GM23338 (cell line): Measurements from ENCODE around the gene MYLK. TPM values are rescaled to one million over a fixed set of nuclear protein-coding genes. Genes with fewer than 3 reads are reported as not detected.

Experiments
- ATAC-seq: fragments of 200-7000 bp; cut with Tn5 transposase; 3 replicates; pipeline ENCODE4 v1.9.1; 2020
- DNase-seq: peaks from one replicate; pipeline ENCODE4 v3.0.0-alpha.2; 2015; ENCODE audit warnings: low spot score
- H2AFZ ChIP-seq: fragments of 200-600 bp; sonication (generic); 2 replicates; pipeline ENCODE4 v1.8.0; 2016; ENCODE audit warnings: antibody characterized with exemption, mild to moderate bottlenecking, moderate library complexity
- H3F3A ChIP-seq: fragments of 200-600 bp; sonication (generic); replicated peaks from 2 replicates; pipeline ENCODE4 v1.8.0; 2017; ENCODE audit warnings: antibody characterized with exemption, mixed run types, low read depth
- H3K27ac ChIP-seq: fragments of 200-600 bp; sonication (generic); 2 replicates; pipeline ENCODE4 v1.6.1; 2016; ENCODE audit warnings: low read depth
- H3K27me3 ChIP-seq: fragments of 200-600 bp; sonication (generic); 2 replicates; pipeline ENCODE4 v1.8.0; 2016; ENCODE audit warnings: mild to moderate bottlenecking, mixed run types, moderate library complexity; ENCODE audit not compliant: insufficient read depth
- H3K36me3 ChIP-seq: fragments of 200-600 bp; sonication (generic); 2 replicates; pipeline ENCODE4 v1.8.0; 2016; ENCODE audit warnings: mild to moderate bottlenecking; ENCODE audit not compliant: insufficient read depth
- H3K4me1 ChIP-seq: fragments of 200-600 bp; sonication (generic); 2 replicates; pipeline ENCODE4 v1.8.0; 2016; ENCODE audit warnings: mild to moderate bottlenecking, moderate library complexity; ENCODE audit not compliant: insufficient read depth
- H3K4me2 ChIP-seq: fragments of 200-600 bp; sonication (generic); 2 replicates; pipeline ENCODE4 v1.7.1; 2017; ENCODE audit warnings: mixed run types
- H3K4me3 ChIP-seq: fragments of 200-600 bp; sonication (generic); 2 replicates; pipeline ENCODE4 v1.6.1; 2016; ENCODE audit warnings: mixed run types
- H3K79me2 ChIP-seq: fragments of 200-600 bp; sonication (generic); replicated peaks from 2 replicates; pipeline ENCODE4 v1.8.0; 2017; ENCODE audit warnings: mild to moderate bottlenecking; ENCODE audit not compliant: insufficient read depth
- H3K9me2 ChIP-seq: fragments of 200-600 bp; sonication (generic); 2 replicates; pipeline ENCODE4 v1.8.0; 2017; ENCODE audit not compliant: insufficient read depth
- H4K20me1 ChIP-seq: fragments of 200-600 bp; sonication (generic); replicated peaks from 2 replicates; pipeline ENCODE4 v1.8.0; 2017; ENCODE audit warnings: mild to moderate bottlenecking; ENCODE audit not compliant: insufficient read depth
- H3K27ac Mint-ChIP-seq: 2 replicates; pipeline ENCODE4 v1.8.0; 2020; ENCODE audit warnings: inconsistent platforms, mild to moderate bottlenecking, moderate library complexity, mixed read lengths
- H3K27me3 Mint-ChIP-seq: 3 replicates; pipeline ENCODE4 v1.8.0; 2022; ENCODE audit warnings: low read depth, mild to moderate bottlenecking, moderate library complexity, mixed read lengths, inconsistent platforms; ENCODE audit not compliant: insufficient read depth, poor library complexity
- H3K36me3 Mint-ChIP-seq: 3 replicates; pipeline ENCODE4 v1.8.0; 2021; ENCODE audit warnings: low read depth, mild to moderate bottlenecking, inconsistent platforms, moderate library complexity, mixed read lengths
- H3K4me1 Mint-ChIP-seq: 3 replicates; pipeline ENCODE4 v1.8.0; 2020; ENCODE audit warnings: mild to moderate bottlenecking, inconsistent platforms, mixed read lengths
- H3K4me3 Mint-ChIP-seq: 3 replicates; pipeline ENCODE4 v1.8.0; 2021; ENCODE audit warnings: moderate library complexity, mild to moderate bottlenecking, inconsistent platforms, mixed read lengths
- H3K9me3 Mint-ChIP-seq: 3 replicates; pipeline ENCODE4 v1.8.0; 2020; ENCODE audit warnings: moderate library complexity, mild to moderate bottlenecking, inconsistent platforms, mixed read lengths
- CREB1 ChIP-seq: fragments of 250-450 bp; sonication (Bioruptor Pico); IDR thresholded peaks from 2 replicates; pipeline ENCODE4 v1.5.0; 2020; ENCODE audit warnings: low read depth, mild to moderate bottlenecking, moderate library complexity
- EZH2 ChIP-seq: fragments of 200-600 bp; sonication (generic); IDR thresholded peaks from one replicate; pipeline ENCODE4 v1.8.0; 2017; ENCODE audit warnings: antibody characterized with exemption, mild to moderate bottlenecking, low read depth; ENCODE audit not compliant: unreplicated experiment
- EZH2phosphoT487 ChIP-seq: fragments of 200-600 bp; sonication (generic); IDR thresholded peaks from one replicate; pipeline ENCODE4 v1.8.1; 2018; ENCODE audit warnings: antibody characterized with exemption; ENCODE audit not compliant: unreplicated experiment
- JUNB ChIP-seq: IDR thresholded peaks from one replicate; pipeline ENCODE4 v1.6.1; 2016; ENCODE audit warnings: antibody characterized with exemption; ENCODE audit not compliant: unreplicated experiment
- NANOG ChIP-seq: IDR thresholded peaks from 2 replicates; pipeline ENCODE4 v1.6.1; 2016; ENCODE audit warnings: antibody characterized with exemption, borderline replicate concordance
- POLR2AphosphoS5 ChIP-seq: IDR thresholded peaks from 2 replicates; pipeline ENCODE4 v1.6.1; 2016; ENCODE audit warnings: antibody characterized with exemption, low read depth
- STAT1 ChIP-seq: IDR thresholded peaks from one replicate; pipeline ENCODE4 v1.6.1; 2016; ENCODE audit warnings: antibody characterized with exemption; ENCODE audit not compliant: unreplicated experiment
- ZNF114 ChIP-seq: fragments of 250-450 bp; sonication (Bioruptor Pico); IDR thresholded peaks from 2 replicates; pipeline ENCODE4 v1.5.0; 2020; ENCODE audit warnings: mild to moderate bottlenecking, moderate library complexity
- ZNF331 ChIP-seq: fragments of 250-450 bp; sonication (Bioruptor Pico); IDR thresholded peaks from 2 replicates; pipeline ENCODE4 v1.5.0; 2020; ENCODE audit warnings: low read depth, mild to moderate bottlenecking, moderate library complexity
- ZNF462 ChIP-seq: fragments of 250-450 bp; sonication (Bioruptor Pico); IDR thresholded peaks from 2 replicates; pipeline ENCODE4 v1.5.0; 2020; ENCODE audit warnings: mild to moderate bottlenecking, moderate library complexity
- polyA plus RNA-seq: library from polyadenylated mRNA; unstranded; fragments of >200 nt; fragmentation: Nextera tagmentation; extraction: Ambion mirVana; gene quantifications from 2 replicates; pipeline ENCODE4 v1.2.1, GENCODE V29; 2016
- total RNA-seq: library from RNA; depleted of rRNA; stranded (reverse); fragments of >200 nt; shearing (Covaris generic); gene quantifications from 2 replicates; pipeline ENCODE4 v1.2.3, GENCODE V29; 2014
- TF ChIP-seq, protein P1 (sequence below): IDR thresholded peaks from one replicate; pipeline ENCODE4 v1.6.1; 2018; ENCODE audit warnings: antibody characterized with exemption; ENCODE audit not compliant: unreplicated experiment
- TF ChIP-seq, protein P2 (sequence below): IDR thresholded peaks from 2 replicates; pipeline ENCODE4 v1.6.1; 2016; ENCODE audit warnings: antibody characterized with exemption

MYLK gene
- total and polyA plus RNA-seq, 2 experiments from 2014 or later, result 11.5 to 17.9 TPM

DNA sequence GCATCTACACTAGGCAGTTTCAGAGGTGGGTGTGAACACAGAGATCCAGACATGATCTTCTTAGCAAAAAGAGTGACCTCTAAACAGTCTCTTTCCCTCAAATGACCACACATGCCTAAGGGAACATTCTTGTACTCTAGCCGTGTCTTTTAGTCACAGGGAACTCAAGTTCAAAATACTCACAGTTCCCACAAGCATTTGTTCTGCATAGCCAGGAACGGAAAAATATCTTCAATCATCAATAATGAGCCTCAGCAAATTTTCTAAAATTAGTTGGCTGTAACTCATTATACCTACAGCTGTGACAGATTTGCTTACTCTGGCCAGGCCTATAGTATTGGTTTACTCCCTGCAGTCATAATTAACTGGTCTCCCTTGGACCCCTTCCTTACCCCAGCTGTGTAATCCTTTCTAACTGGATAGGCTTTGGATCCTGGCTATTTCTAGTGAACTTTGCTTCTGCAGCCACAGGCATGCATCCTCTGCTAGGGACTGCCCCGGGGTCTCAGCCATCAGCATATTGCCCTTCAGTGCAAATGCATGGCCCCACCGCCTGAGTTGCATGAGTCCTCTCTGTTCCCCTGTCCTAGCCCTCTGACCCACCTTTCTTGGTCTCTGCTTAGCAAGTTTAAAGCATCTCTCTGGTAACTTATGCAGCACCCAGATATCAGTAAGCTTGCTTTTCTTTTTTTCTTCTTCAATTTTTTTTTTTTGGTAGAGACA is 243.2 kb downstream of the MYLK start:
- DNase-seq (no peak), ATAC-seq (no peak)
- Mint-ChIP-seq H3K4me3 (no peak overlapping the region), H3K27ac (no peak overlapping the region), H3K27me3 (peaks cover 11% of the 10 kb centered on the region), H3K4me1 (peaks cover 33% of the 10 kb centered on the region), H3K36me3 (no peaks in the 10 kb centered on the region), H3K9me3 (no peaks in the 10 kb centered on the region)
- no peaks in the 10 kb centered on the region for H3K27me3 ChIP-seq
- H3K4me2 ChIP-seq, result no peak overlapping the region
- TF ChIP-seq CREB1 (CRISPR knock-in tag) (no peak), NANOG (no peak), EZH2phosphoT487 (no peak), JUNB (no peak), ZNF114 (CRISPR knock-in tag) (no peak), ZNF331 (CRISPR knock-in tag) (no peak), ZNF462 (CRISPR knock-in tag) (no peak), POLR2AphosphoS5 (no peak), EZH2 (no peak), STAT1 (no peak)
- TF ChIP-seq, protein P1, sequence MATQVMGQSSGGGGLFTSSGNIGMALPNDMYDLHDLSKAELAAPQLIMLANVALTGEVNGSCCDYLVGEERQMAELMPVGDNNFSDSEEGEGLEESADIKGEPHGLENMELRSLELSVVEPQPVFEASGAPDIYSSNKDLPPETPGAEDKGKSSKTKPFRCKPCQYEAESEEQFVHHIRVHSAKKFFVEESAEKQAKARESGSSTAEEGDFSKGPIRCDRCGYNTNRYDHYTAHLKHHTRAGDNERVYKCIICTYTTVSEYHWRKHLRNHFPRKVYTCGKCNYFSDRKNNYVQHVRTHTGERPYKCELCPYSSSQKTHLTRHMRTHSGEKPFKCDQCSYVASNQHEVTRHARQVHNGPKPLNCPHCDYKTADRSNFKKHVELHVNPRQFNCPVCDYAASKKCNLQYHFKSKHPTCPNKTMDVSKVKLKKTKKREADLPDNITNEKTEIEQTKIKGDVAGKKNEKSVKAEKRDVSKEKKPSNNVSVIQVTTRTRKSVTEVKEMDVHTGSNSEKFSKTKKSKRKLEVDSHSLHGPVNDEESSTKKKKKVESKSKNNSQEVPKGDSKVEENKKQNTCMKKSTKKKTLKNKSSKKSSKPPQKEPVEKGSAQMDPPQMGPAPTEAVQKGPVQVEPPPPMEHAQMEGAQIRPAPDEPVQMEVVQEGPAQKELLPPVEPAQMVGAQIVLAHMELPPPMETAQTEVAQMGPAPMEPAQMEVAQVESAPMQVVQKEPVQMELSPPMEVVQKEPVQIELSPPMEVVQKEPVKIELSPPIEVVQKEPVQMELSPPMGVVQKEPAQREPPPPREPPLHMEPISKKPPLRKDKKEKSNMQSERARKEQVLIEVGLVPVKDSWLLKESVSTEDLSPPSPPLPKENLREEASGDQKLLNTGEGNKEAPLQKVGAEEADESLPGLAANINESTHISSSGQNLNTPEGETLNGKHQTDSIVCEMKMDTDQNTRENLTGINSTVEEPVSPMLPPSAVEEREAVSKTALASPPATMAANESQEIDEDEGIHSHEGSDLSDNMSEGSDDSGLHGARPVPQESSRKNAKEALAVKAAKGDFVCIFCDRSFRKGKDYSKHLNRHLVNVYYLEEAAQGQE, result no peak
- TF ChIP-seq, protein P2, sequence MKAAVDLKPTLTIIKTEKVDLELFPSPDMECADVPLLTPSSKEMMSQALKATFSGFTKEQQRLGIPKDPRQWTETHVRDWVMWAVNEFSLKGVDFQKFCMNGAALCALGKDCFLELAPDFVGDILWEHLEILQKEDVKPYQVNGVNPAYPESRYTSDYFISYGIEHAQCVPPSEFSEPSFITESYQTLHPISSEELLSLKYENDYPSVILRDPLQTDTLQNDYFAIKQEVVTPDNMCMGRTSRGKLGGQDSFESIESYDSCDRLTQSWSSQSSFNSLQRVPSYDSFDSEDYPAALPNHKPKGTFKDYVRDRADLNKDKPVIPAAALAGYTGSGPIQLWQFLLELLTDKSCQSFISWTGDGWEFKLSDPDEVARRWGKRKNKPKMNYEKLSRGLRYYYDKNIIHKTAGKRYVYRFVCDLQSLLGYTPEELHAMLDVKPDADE, result no peak
- H3K4me3 ChIP-seq, result no peak overlapping the region
- no peaks in the 10 kb centered on the region; the same call in 1 of the 2 replicates for H3K36me3 ChIP-seq
- H3K4me1 ChIP-seq, result peaks cover 13% of the 10 kb centered on the region
- no peak overlapping the region for H3K27ac ChIP-seq
- H2AFZ ChIP-seq, result no peak overlapping the region
- H3K79me2 ChIP-seq, result no peaks in the 10 kb centered on the region
- no peaks in the 10 kb centered on the region for H3F3A ChIP-seq
- no peaks in the 10 kb centered on the region for H3K9me2 ChIP-seq
- no peaks in the 10 kb centered on the region for H4K20me1 ChIP-seq
